GM10266 (cell line): ENCODE data around the gene TNFRSF4.

ENCODE experiments used
- DNase-seq: peaks from one replicate; pipeline ENCODE4 v3.0.0; 2012; ENCODE audit errors: extremely low spot score
- CTCF ChIP-seq: IDR thresholded peaks from 2 replicates; pipeline ENCODE4 v1.5.1; 2012; ENCODE audit warnings: mild to moderate bottlenecking, low read depth; ENCODE audit not compliant: control insufficient read depth, insufficient read depth; ENCODE audit errors: missing control alignments

Gene TNFRSF4

GRCh38 chr1:1213345-1214265 is at the start of gene TNFRSF4:
TNFRSF4 (minus strand) TSS chr1:1214153; CDS start chr1:1214127, 26 bp downstream.
- DNase-seq: no peak
- TF ChIP-seq CTCF: no peak

GRCh38 chr1:1262758-1263157 is 48.8 kb upstream of the TNFRSF4 start:
- DNase-seq: no peak
- no peak for TF ChIP-seq CTCF

GRCh38 chr1:1262071-1262470 is 48.1 kb upstream of the TNFRSF4 start:
- no peak for TF ChIP-seq CTCF
- no peak for DNase-seq

DNA sequence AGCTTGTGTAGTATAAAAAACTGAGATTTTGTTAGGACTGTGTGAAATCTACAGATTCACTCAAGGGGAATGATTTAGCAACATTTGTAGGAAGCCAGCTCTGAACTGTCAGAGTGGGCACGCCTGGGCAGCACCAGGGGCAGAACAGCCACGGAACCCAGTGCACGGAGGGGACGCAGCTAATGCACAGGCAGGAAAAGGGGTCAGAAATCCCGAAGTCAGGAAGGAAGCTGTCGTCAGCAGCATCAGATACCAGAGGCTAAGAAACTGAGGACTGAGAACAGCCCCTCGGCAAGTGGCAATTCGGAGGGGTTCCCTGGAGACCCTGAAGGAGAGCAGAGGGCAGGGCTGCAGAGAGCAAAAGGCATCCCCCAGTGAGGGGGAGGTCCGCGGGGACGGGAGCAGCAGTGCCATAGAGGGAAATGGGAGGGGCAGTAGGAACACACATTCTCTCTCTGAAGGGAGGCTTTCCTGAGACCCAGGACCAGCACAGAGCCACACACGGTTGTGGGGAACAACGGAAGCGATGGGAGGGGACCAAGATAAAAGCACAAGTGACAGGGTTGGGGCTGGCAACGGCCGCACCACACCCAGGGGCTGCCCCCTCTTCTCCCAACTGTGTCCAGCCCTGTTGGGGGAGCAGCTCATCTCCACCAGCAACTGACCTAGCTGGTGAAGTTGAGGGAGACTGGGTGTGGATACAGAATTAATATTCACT is 47.0 kb upstream of the TNFRSF4 start:
- no peak for TF ChIP-seq CTCF

DNA sequence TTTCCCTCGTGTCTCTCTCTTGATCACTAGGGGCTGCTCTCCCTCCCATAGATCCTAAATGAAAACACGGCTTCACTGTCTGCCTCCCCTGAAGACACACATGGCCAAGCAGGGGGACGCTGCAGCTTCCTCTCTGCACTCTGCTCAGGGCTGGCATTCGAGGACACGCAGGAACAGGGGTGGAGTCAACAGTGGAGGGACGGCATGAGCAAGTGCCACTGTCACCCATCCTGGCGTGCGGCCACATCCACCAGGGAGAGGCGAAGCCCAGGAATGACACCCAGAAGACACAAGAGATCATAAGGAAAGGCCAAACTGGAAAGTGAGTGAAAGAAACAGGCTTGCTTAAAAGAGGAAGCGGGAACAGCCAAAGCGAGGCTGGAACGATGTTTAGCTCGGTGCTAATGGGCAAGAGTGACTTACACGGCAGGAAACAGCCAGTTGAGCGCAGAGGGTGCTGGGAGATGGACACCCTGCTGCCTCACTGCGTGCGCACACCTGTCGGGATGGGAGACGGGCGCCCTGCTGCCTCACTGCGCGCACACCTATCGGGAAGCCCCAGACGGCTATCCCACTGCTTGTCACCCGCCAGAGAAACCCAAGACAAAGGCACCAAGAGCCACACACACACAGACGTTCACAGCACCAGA is 46.1 kb upstream of the TNFRSF4 start:
- no peak for TF ChIP-seq CTCF
- no peak for DNase-seq

More for the DNA sequence above, 47.0 kb upstream of the TNFRSF4 start:
- no peak for DNase-seq

DNA sequence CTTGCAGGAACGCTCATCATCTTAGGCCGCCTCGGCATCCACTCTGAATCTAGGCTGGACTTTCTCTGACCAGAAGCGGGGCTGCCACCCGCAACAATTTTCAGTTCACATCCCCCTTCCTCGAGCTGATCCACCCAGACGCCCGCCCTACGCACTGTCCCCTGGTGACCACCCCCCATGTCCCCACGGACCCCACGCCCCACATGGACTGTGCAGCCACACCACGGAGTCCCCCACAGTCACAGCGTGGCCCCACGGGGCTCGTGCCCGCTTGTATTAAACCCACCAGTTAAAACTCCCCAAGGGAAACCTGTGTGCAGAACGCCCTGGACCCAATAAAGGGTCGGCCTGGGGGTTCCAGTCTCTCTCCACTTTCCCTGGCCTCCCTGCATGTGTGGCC is 45.6 kb upstream of the TNFRSF4 start:
- no peak for TF ChIP-seq CTCF
- DNase-seq: no peak
